ENCODE measurements around the gene FAM219A. TPM values are rescaled to one million over a fixed set of nuclear protein-coding genes. Genes with fewer than 3 reads are reported as not detected.

FAM219A gene
- total RNA-seq: 10 to 100 TPM; 14.4 to 16.5 TPM

GRCh38 chr9:34458013-34458958 is at the start of gene FAM219A, which contains the start of gene DNAI1:
FAM219A (minus strand) TSS chr9:34458570; CDS start chr9:34458263, 307 bp downstream.
DNAI1 (plus strand) TSS chr9:34458805; CDS start chr9:34459006, 201 bp downstream.
- H3K4me3 ChIP-seq: peak within 1 kb of the TSS; percentile 71 to 95
- DNase-seq (ENCODE audit: low spot score): peak; percentile 99
- H3K27me3 ChIP-seq (replicated peaks; ENCODE audit: insufficient read depth): no peaks in the 10 kb centered on the region
- peak within 1 kb of the TSS; percentile 61 to 79 for H3K27ac ChIP-seq
- intact Hi-C loops (cut with DNase I): no loop called here
- WGBS: under 1% methylated on average over 80 of the region's 94 CpGs
- TF ChIP-seq POLR2A (IDR thresholded peaks at IDR 0.05) (peak; percentile 95), POLR2AphosphoS5 (IDR thresholded peaks at IDR 0.05) (peak; percentile 99), CTCF (IDR thresholded peaks at IDR 0.05) (no peak)
- H3K9me3 ChIP-seq: no peaks in the 10 kb centered on the region
- H3K36me3 ChIP-seq: no peaks in the 10 kb centered on the region
- H3K4me1 ChIP-seq (replicated peaks): peaks cover 5% of the 10 kb centered on the region

DNA sequence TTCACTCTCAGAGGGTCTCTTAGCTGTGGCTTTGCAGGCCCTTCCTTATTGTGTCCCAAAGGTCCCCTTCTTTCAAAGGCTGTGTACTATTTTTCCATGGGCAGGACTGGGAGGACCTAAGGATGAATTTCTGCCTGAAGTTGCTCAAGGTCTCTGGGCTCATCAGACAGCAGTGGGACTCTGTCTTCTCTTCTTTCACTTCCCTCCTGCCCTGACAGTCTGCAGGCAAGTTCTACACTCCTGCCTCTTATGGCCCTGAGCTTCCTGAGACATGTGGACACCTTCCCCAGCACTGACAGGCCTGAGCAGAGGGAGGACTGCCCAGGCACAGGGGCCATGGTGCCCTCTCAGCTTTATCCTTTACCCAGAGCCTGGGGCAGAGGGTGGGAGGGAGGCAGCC is 49.6 kb upstream of the FAM219A start:
- Histone ChIP-seq H3K36me3 (no peaks in the 10 kb centered on the region), H3K4me1 (replicated peaks) (peaks cover 13% of the 10 kb centered on the region), H3K9me3 (no peaks in the 10 kb centered on the region), H3K27ac (no peak overlapping the region), H3K4me3 (no peak overlapping the region), H3K27me3 (replicated peaks; ENCODE audit: insufficient read depth) (no peaks in the 10 kb centered on the region)
- TF ChIP-seq POLR2A (IDR thresholded peaks at IDR 0.05) (no peak), CTCF (IDR thresholded peaks at IDR 0.05) (no peak), POLR2AphosphoS5 (IDR thresholded peaks at IDR 0.05) (no peak)
- intact Hi-C loops (cut with DNase I): no loop called here
- DNase-seq (ENCODE audit: low spot score): no peak

DNA sequence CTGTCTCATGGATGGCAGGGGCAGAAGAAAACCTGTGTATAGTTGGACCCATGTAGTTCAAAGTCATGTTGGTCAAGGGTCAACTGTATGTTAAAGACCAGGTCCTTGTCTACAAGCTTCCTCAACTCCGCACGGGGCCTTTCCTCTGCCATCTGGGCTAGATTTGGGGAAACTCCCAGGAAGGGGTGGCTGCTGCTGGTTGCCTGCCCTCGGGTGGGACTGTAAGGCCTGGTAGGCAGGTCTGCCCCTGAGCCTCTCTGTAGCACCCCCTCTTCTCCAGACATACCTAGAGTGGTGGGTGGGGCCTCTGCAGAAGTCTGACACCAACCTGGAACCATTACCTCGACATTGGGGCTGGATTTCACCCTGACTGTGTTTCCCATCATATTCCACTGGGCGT is 49.2 kb upstream of the FAM219A start:
- Histone ChIP-seq H3K9me3 (no peaks in the 10 kb centered on the region), H3K4me1 (replicated peaks) (peaks cover 13% of the 10 kb centered on the region), H3K4me3 (no peak overlapping the region), H3K27ac (no peak overlapping the region), H3K27me3 (replicated peaks; ENCODE audit: insufficient read depth) (no peaks in the 10 kb centered on the region), H3K36me3 (no peaks in the 10 kb centered on the region)
- TF ChIP-seq CTCF (IDR thresholded peaks at IDR 0.05): no peak
- no peak for TF ChIP-seq POLR2AphosphoS5 (IDR thresholded peaks at IDR 0.05)
- TF ChIP-seq POLR2A (IDR thresholded peaks at IDR 0.05): no peak
- DNase-seq (ENCODE audit: low spot score): no peak
- WGBS: 88% methylated on average over 5 of the region's 5 CpGs
- intact Hi-C loops (cut with DNase I): no loop called here

- Histone ChIP-seq H3K27ac (no peak overlapping the region), H3K4me1 (replicated peaks) (peaks cover 14% of the 10 kb centered on the region), H3K4me3 (no peak overlapping the region), H3K27me3 (replicated peaks; ENCODE audit: insufficient read depth) (no peaks in the 10 kb centered on the region), H3K9me3 (no peaks in the 10 kb centered on the region), H3K36me3 (no peaks in the 10 kb centered on the region)
- TF ChIP-seq POLR2A (IDR thresholded peaks at IDR 0.05): no peak
- no peak for TF ChIP-seq POLR2AphosphoS5 (IDR thresholded peaks at IDR 0.05)
- no peak for TF ChIP-seq CTCF (IDR thresholded peaks at IDR 0.05)
- intact Hi-C loops (cut with DNase I): no loop called here
- DNase-seq (ENCODE audit: low spot score): no peak
- 93% methylated on average over 7 of the region's 7 CpGs for WGBS
Measured at GRCh38 chr9:34506623-34507022, 48.3 kb upstream of the FAM219A start.

Measured in prostate gland (tissue), 2 donors.